AML-193 (cell line): ENCODE measurements around the gene HSPA14.
A peak's percentile ranks its signal among the peaks of the same experiment; 100 is the strongest.
"Not testable (repeated sequence)": the region's sequence is repeated elsewhere in the genome, so short reads cannot be mapped to it uniquely, and the experiment has no call there.

Source experiments
- DNase-seq, 2 experiments: peaks; one replicate each; lab custom pipeline; 2025; lab: John Stamatoyannopoulos, UW

Gene HSPA14

DNA sequence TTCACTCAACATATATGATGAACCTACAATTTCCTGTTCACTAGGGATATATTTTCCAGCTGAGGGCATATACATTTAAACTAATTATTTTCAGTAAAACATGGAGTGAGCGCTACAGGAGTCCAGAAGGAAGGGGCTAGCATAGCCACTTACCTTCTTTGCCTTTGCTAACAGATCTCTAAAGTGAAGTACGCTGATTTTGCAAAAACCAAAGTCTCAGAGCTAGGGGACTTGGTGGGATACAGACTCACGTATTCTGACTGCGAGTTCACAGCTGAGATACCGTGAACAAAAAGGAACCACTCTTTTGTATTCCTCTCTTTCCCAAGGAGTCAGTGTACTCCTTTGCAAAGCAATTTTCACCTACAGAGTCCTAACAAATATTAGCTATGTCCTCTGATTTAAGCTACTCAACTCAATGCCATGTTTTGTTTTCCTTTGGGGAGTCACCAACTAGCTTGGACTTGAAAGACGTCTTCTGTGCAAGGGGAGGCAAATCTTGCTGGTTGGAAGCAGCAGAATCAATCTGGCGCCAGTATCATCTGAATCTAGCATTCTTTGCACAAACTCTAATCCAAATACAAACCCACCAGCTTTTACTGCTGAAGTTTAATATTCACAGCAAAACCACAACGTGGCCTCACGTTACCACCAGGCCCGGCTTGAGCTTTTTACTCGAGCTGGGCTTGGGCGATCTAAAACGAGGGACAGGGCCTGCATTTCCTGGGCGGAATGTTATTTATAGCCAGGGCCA, 926 bp upstream of the HSPA14 start:
- DNase-seq, result no peak

DNA sequence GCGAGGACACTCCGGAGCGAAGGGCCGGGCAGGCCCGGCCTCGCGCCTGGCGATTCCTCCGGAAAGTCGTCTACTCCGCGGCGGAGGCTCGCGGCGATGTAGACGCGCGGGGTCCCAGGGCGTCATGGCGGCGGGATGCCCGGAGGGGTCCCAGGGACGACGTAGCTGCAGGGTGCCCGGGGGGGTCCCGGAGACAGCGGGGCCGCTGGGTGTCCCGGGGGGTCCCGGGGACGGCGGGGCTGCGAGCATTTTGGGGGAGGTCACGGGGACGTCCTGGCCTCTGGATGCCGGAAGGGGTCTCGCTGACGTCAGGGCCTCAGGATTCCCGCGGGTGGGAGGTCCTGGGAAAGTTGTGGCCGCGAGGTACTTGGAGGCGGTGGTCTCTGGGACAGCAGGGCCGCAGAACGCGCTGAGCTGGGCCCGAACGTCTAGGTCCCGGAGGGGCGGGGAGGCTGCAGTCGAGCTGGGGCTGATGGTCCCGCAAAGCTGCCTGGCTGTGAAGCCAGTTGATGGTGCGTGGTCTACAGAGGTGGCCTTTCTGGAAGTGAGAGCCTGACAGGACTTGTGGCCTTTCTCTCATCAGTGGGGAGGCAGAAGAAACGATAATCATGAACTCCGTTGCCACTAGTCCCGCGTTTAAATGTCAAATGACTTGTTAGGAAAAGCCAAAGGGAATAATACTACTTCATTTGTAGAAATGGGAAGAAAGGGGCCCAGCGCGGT, 637 bp downstream of the HSPA14 start:
- DNase-seq, result no peak

DNA sequence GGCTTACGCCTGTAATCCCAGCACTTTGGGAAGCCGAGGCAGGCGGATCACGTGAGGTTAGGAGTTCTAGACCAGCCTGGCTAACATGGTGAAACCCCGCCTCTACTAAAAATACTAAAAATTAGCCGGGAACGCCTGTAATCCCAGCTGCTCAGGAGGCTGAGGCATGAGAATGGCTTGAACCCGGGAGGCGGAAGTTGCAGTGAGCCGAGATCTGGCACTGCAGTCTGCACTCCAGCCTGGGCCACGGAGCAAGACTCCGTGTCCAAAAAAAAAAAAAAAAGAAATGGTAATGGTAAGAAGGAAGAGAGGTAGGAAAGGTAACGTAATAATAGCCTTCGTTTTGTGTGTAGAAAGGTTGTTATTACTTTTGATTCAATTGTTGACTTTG, 1.2 kb downstream of the HSPA14 start:
- DNase-seq, result peak in 1 of 2 experiments; percentile 25

DNA sequence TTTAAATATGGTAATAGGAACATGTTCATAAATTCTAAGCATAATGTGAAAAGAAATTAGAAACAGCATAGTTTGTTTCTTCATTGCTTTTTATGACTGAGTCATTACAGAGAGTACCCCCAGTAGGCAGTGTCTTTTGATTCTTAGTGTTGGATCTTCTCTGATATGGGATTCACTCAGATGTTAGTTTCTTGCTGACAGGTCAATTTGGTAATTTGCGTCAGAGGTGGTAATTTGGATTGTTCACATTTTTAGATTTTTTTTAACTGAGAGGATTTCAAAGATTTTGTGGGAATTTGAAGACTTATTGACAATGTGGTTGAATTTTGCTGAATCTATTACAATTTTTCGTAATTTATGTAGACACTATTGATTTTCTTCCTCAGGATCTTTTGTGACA, 2.1 kb downstream of the HSPA14 start:
- DNase-seq, result no peak

DNA sequence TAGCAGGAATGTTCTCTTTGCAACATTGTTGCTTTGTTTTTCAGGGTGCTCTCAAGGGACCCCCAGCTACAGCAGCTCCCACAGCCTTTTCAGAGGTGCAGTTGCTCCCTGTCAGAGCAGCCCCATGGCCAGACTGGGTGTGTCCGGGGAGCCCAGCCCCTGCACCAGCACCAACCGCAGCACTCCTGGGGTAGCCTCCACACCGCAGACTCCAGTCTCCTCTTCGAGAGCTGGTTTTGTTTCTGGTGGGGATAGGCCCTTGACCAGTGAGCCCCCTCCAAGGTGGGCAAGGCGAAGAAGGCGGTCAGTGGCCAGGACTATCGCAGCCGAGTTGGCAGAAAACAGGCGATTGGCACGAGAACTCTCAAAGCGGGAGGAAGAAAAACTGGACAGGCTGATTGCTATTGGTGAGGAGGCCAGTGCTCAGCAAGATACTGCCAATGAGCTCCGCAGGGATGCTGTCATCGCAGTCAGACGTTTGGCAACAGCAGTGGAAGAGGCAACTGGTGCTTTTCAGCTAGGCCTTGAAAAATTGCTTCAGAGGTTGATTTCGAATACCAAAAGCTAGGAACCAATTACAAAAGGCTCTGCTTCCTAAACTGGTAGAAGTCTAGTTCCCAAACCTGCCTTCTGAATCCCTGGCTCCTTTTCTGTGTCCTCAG, 5.4 kb downstream of the HSPA14 start:
- DNase-seq, result no peak

DNA sequence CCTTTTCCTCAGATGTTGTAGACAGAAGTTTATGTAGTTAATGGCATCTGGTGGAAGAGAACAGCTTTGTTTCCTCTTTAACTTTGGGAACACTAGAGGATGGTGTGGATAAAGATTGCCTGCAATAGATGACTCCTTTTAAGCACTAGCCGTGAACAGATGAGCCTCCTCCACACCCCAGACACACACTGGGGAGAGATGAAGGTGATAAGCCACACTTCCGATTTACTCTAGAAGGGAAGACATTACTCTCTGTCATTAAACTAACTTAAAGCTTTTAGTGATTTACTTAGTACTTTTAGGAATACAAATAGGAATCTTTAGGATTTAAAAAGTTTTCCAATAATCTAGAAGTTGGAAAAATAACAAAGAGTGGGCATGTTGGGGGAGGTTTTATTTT, 6.8 kb downstream of the HSPA14 start:
- DNase-seq, result no peak

DNA sequence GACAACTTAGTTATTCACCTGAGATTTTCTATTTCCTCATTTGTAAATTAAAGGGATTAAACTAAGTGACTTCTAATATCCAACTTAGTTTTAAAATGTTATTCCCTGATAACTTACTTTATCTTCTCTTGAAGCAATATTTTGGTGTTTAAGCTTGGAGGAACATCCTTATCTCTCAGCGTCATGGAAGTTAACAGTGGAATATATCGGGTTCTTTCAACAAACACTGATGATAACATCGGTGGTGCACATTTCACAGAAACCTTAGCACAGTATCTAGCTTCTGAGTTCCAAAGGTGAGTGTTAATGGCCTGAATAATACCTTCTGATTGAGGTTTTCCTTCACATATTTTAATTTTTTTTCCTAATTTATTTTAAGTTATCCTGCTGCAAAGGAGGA, 14.1 kb downstream of the HSPA14 start:
- no peak for DNase-seq

DNA sequence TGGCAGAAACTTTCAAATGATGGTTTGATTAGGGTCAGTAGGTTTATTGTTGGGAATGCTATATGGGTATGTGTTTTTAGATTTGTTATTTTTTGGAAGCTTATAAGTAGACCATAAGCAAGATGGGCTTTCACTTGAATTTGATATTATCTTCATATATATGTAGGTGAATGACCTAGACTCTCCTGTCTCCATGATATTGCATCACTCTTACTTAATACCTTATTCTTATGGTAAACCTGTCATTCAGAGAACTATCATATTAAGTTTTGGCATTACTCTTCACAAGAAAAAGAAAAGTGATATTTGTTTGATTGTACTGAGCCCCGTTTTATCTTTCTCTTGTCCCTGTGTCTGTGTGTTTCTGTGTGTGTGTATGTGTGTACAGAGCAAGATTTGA, 17.3 kb downstream of the HSPA14 start:
- DNase-seq, result no peak

DNA sequence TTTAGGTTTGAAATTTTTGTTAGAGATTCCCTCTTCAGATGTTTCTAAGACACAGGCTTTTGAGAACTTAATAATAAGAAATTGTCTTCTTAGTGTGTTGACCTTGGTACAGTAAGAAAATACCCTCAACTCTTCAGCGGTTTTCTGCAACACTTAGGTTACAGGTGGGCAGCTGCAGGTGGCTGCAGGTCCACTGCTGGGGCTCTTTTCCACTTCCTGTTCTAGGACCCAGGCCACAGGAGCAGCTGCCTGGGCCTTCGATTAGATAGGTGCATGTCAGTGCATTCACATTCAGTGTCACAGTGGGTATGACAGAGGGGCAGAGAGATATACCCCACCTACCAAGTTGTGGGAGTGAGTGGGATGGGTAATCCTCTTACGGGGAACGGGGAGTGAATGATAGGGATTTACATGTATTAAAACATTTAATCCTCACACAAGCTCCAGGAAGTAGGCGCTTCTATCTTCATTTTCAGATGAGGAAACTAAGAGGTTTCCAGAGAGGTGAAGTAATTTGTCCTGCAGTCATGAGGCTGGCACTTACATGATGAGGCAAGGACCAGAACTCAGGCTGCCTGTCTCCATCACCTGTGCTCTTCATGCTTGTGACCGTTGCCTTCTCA, 20.3 kb downstream of the HSPA14 start:
- DNase-seq, result no peak

DNA sequence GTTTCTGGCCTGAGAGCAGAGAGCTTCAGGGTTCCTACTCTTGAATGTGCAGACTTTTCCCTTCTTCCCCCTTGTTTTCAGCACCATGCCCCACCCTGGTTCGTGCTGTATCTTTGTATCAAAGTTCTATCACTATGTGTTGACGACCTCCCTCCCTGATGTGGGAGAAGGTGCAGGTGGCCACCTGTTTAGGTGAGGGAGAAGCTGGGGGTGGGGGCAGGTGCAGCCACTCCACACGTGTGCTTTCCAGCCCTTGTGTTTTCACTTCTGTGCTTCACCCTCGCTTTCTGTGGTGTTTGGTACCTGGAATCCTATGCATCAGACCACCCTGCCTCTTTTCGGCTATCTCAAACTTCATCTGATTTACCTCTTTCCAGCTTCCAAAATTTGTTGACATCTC, 20.9 kb downstream of the HSPA14 start:
- no peak for DNase-seq

DNA sequence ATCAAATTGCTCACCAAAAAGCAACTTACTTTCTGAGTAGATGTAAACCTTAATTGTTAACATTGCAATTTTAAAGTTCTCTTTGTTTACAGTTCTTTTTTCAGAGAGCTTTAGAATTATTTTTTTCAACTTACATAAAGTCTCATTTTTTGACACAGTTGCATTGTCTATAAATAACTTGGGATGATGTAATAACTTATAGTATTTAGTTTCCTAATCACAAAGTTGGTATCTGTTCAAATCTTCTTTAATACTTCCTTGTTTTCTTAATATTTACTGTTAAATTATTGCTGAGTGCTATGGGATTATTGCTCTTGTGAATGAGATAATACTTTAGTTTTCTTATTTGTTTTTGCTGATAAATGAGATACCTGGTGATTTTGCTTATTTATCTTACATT, 21.7 kb downstream of the HSPA14 start:
- DNase-seq, result peak; percentile 22 to 29

DNA sequence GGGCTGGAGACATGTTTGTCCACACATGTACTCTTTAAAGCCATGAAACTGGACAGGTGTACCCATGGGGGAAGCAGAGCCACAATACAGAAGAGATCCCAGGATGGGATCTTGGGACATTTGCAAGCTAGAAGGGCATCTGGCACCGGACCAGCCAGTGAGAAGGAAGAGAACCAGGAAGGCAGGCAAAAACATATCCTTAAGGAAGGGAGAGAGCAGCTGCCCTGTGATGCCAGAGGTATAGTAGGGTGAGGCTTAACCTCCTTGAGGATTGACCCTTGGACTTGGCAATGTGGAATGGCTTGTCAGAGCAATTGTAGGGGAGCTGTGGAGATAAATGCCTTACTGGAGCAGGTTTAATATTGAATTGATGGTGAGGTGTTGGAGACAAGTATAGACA, 22.7 kb downstream of the HSPA14 start:
- no peak for DNase-seq

DNA sequence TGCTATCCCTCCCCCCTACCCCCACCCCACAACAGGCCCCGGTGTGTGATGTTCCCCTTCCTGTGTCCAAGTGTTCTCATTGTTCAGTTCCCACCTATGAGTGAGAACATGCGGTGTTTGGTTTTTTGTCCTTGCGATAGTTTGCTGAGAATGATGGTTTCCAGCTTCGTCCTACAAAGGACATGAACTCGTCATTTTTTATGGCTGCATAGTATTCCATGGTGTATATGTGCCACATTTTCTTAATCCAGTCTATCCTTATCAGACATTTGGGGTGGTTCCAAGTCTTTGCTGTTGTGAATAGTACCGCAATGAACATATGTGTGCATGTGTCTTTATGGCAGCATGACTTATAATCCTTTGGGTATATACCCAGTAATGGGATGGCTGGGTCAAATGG, 26.4 kb downstream of the HSPA14 start:
- DNase-seq, result not testable (repeated sequence)

DNA sequence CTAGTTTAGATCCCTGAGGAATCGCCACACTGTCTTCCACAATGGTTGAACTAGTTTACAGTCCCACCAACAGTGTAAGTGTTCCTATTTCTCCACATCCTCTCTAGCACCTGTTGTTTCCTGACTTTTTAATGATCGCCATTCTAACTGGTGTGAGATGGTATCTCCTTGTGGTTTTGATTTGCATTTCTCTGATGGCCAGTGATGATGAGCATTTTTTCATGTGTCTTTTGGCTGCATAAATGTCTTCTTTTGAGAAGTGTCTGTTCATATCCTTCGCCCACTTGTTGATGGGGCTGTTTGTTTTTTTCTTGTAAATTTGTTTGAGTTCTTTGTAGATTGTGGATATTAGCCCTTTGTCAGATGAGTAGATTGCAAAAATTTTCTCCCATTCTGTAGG, 26.8 kb downstream of the HSPA14 start:
- DNase-seq, result not testable (repeated sequence)

DNA sequence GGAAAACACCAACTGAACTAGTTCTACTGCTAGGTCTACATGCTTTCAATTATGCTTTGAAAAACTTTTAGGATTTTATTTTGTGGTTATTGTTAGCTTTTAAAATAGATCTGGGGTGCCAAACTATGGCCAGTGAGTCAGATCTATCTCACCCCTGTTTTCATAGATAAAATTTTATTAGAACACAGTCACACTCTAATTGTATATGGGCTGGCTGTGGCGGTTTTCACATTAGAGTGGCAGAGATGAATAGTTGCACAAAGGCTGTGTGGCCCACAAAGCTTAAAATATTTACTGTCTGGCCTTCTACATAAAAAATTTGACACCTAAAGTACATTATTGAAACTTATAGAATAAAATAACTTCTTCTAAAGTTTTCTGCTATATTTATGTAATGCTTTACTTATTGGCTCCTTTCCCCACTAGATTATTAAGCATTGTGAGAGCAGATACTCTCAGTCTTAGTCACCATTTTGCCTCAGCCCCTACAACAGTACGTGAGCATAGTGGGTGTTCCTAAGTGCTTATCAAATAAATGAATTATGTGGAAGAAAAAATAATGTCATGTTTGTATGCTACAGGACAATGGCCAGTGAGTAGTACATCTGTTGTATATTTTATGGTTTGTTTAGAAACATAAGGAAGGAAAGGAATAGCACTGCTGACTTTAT, 35.1 kb downstream of the HSPA14 start:
- DNase-seq, result no peak

DNA sequence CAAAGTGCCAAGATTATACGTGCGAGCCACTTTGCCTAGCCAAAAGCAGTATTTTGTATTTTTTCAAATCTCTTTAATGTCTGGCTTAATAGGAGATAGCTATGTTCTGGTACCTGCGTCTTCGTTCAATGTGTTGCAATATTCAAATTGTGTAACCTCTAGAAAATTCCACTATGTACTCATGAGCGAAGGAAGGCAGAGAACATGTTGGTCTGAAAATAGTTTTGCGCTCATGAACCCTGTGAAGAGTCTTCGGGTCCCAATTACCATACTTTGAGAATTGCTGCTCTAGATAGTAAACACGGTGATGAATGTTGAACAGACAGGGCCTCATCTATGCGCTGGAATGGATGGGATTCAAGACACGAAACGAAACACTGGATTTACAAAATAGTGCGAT, 37.8 kb downstream of the HSPA14 start:
- DNase-seq, result no peak

DNA sequence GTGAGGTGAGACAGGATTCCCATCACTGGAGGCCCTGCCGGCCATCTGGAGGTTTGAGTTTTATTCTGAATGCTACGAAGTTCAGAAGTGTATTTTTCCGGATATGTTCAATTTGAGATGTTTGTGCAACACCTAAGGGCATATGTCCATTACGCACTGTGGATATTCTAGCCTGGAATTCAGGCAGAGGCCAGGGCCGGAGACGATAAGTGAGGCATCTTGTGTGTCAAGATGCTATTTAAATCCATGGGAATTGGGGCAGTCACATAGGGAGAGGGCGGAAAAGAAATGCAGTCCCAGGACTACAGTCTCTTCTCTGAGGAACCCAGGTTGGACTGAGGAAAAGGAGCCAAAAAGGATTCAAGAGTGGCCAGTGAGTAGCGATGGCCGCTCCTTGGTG, 38.7 kb downstream of the HSPA14 start:
- DNase-seq, result no peak

DNA sequence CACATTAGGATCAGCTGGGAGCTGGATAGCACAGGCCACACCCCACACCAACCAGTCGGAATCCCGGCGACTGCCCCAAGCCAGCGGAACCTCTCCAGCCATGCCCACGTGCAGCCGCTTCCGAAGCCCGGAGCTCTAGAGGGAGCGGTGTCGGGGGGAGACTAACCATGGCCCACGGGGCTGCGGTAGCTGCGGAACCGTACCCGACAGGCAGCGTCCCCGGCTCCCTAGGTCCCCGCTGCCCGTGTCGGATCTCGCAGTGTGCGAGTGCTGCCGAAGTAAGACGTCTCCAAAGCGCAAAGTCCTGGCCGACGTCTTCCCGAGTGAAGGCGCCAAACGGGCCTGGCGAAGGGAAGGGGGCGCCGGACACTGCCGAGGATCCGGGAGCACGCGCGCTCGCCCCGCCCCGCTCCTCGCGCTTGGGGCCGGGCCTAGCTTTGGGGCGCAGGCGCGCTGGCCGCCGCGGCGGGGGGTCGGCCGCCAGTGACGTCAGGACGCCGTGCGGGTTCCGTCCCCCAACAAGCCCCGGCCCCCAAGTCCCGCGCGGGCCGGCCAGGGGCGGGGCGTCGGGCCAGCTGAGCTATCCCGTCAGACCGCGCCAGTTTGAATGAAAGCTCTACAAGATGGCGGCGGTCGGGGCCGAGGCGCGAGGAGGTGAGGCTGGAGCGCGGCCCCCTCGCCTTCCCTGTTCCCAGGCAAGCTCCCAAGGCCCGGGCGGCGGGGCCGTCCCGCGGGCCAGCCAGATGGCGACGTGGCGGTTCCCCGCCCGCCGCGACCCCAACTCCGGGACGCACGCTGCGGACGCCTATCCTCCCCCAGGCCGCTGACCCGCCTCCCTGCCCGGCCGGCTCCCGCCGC, 40.4 kb downstream of the HSPA14 start, which contains the start of gene SUV39H2:
Gene SUV39H2 (plus strand): TSS at position 601 of the 858 bp plus-strand sequence. CDS start 23 bp downstream, at position 624.
- peak; percentile 85 to 86 for DNase-seq

DNA sequence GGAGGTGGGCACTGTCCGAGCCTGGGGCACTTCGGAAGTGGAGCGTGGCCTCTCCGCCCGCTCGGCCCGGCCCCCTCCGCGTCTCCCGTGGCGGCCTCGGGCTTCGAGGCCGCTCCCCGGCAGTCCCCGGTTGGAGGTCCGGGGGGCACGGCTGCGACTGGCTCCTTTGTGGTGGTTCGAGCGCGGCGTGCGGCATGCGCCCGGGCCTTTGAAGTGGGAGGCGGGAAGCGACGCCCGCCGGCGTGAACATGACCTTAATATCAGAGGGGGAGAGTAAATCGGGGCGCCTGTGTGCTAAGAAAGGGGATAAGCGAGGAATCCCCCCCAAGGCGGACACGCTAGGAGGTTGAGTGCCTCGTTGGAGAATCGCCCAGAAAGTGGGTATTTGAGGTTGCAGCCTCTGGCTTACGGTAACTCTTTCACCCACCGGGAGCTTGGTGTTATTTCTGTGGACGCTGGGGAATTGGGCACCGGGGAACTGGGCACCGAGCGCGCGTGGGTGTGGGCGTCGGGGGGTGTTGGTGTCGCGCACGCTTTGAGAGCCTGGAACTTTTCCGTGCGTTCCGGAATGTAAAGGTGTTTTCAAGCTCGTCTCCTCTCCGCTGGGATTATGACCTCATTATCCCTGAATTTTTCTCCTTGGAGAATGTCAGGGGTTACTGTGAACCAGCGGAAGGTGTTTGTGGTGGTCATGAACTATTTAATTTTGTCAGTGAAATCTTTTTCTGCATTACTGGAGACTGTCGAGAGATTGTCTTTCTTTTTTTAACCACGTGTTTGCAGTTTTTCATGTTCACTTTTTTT, 41.2 kb downstream of the HSPA14 start:
- no peak for DNase-seq

DNA sequence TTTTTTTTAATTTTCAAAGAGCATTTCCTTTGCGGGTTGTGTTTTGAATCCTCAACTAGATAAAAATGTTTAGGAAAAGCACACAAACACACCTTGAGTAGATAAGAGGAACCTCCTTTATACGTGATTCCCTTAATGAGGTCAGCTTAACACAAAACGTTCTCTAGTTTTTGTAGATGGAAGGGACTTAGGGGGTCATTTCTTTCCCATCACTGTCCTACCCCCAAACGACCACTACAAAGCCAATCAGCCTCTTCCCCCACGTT, 41.8 kb downstream of the HSPA14 start:
- DNase-seq, result no peak
